Esophagus muscularis mucosa (tissue), 3 donors: ENCODE measurements around the gene PLXNC1.

Experiments
- CTCF ChIP-seq, 3 experiments: fragments of 200-600 bp in 2 of 3; fragments of 450-650 bp in 1 of 3; sonication (generic) in 2 of 3; IDR thresholded peaks; one replicate each; pipeline ENCODE4 v1.5.1; 2017 to 2019; ENCODE audit warnings: antibody characterized with exemption in 3 of 3, mild to moderate bottlenecking in 2 of 3, moderate library complexity in 1 of 3
- POLR2A ChIP-seq: fragments of 450-650 bp; IDR thresholded peaks from one replicate; pipeline ENCODE4 v1.6.1; 2017; ENCODE audit warnings: antibody characterized with exemption, moderate library complexity, mild to moderate bottlenecking, low read depth

DNA sequence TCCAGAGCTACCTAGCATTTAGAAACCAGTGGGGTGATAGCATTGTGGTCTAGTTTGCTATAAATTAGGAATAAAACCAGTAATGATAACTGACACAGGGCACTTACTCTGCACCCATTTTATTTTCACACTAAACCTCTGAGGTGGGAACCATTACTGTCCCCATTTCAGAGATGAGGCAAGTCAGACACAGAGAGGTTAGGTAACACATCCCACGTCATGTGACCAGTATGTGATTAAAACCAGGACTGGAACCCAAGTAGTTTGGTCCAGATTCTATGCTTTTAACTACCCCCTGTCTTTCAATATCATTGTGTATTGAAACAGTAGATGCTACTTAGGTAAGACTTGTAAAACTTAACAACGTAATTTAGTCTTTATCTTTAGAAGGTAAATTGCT lies 110.2 kb downstream of the PLXNC1 start:
- TF ChIP-seq CTCF (IDR thresholded peaks at IDR 0.05) (no peak), POLR2A (no peak)
